HG03066 (cell line): ENCODE measurements around the gene HOXB6.

ENCODE experiments used
- ATAC-seq: cut with Tn5 transposase; IDR thresholded peaks from one replicate; pipeline ENCODE4 v1.9.1; 2021; ENCODE audit warnings: low read depth; ENCODE audit not compliant: unreplicated experiment

HOXB6 gene

DNA sequence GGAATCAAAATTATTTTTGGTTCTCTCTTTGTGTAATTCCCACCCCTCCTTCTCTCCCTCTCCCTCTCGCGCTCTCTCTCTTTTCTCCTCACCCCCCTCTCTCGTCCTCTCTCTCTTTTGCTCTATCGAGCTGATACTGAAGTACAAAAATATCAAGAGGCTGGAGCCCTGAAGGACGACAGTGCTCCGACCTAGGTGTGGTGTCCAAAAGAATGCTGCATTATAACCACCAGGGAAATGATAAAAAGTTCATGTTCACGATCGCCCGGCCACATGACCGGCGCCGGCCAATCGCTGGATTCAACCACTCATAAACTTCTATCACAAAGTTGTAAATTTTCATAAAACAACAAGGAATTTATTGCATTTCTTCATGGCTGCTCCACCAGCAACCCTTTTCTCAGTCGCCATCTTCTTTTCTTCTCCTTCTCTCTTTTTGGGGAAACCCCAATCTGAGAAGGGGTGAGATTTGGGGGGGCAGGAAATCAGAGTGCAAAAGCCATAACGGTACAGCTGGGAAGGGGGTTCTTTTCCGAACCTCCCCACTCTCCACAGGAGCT, at the start of gene HOXB6:
HOXB6 (minus strand) TSS at position 217 of the 560 bp plus-strand sequence. CDS start 6,836 bp downstream, outside the sequence.
- ATAC-seq = no peak

DNA sequence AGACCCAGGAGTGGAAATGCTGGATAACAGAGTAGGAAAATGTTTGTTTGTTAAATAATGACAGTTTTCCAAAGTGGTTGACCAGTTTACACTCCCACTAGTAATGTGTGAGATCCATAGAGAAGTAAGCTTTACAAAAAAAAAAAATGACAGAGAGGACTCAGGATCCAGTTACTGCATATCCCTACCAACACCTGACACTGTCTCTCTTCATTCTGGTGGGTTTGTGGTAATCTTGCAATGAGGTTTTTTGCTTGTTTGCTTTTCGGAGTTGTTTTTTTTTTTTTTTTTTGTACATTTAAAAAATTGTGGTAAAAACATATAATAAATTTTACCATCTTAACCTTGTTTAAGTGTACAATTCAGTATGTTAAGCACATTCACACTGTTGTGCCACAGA, 45.0 kb upstream of the HOXB6 start:
- ATAC-seq = no peak

DNA sequence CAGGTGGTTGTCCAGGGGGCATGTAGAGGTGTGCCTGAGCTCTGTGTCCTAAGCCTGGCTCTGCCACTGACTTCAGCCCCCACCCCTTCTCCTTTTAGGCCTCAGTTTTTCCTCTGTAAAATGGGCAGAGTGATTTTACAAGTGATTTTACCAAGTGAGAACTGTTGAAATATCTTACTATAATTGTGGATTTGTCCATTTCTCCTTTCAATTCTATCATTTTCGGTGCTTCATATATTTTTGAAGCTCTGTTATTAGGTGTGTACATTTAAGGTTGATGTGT, 43.1 kb upstream of the HOXB6 start:
- ATAC-seq = no peak

DNA sequence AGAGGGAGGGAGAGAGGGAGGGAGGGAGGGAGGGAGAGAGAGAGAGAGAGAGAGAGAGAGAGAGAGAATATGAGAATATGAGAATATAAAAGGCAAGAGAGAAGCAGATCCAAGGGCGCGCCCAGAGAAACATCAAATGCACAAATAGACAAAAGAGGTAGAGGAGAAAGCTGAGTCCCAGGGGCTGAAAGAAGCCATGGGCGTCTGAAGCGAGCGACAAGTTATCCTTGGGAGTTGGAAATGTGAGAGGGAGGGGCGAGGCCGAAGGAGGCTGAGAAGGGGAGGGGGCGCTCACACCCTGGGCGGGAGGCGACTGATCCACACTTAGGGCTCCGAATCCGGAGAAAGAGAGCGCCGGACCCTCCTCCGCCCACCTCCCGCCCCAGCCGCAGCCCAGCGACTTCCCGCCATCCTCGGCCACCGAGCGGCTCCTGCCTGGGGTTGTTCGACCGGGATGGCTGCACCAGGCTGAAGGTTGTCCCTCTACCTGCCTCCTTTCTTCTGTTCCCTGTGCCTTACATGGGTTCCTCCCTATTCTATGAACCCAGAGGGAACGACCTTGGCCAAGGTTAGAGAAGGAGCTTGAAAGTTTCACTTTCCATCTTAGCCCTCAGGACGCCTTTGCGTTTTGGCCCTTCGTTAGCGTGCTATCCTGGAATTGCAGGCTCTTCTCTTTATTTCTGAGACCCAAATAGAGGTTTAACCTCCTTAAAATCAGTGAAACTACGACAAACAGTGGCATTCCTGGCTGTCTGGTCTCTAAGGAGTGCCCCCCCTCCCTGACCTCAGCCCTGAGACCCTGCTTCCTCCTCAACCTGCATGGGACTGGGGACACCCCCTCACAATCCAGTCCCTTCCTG, 42.5 kb upstream of the HOXB6 start:
- no peak for ATAC-seq

DNA sequence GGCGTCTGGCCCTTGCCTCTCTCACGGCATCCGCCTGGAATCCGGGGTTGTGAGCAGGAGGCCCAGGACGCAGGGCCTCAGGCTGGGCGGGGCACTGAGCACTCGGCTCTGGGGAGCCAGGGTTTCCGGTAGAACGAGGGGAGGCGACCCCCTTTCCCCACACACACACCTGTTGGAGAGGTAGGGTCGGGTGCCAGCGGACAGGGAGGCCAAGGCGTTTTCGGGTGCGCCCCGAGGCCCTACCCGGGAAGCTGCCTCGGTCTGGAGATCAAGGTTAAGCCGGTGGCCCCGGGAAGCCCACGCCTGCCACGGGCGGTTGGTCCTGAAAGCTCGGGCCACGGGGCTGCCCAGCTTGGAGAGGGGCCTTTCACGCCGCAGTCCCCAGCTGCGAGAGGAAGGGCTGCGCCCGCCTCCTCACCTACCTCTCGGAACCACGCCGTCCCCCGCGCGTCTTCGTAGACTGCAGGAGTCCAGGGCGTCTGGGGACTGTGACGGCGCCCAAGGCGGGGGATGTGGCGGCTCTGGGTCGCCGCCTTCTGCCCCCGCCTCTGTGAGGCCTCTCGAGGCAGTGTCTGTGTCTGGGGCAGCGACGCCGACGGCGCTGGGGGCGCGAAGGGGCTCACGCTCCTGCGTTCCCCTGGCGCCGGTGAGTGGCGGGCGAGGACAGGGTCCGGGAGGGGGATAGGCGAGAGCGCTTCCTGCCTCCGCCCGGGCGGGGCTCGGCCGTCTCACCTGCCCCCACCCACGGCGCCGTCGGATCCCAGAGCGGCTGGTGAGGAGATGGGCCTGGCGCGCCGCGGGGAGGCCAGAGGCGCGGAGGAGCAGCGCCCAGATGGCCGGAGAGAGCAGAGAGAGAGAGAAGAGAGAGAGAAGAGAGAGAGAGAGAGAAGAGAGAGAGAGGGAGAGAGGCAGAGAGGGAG, 41.7 kb upstream of the HOXB6 start:
- no peak for ATAC-seq

DNA sequence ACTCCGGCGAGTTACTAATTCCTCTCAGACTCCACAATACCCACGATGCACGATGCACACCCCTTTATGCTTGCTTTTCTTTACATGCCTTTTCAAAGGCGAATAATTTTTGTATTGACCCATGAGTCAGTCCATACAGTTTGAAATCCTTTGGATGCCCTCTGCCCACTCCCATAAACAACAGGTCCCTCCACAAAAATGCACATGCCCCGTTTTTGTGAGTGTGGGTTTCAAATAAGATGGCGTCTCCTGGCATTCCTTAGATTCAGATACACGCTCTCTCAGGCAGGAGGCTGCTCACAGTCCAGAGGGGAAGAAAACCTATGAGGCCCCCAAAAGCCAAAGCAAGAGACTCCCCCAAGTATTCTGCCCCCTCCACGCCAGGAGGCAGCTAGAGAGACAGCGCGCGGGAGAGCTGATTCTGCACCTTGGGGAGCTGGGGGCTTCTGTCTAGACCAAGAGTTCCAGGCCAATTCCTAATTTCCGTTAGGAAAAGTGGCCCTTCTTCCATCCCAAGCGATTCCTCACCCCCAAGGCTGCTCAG, 40.9 kb upstream of the HOXB6 start:
- no peak for ATAC-seq

DNA sequence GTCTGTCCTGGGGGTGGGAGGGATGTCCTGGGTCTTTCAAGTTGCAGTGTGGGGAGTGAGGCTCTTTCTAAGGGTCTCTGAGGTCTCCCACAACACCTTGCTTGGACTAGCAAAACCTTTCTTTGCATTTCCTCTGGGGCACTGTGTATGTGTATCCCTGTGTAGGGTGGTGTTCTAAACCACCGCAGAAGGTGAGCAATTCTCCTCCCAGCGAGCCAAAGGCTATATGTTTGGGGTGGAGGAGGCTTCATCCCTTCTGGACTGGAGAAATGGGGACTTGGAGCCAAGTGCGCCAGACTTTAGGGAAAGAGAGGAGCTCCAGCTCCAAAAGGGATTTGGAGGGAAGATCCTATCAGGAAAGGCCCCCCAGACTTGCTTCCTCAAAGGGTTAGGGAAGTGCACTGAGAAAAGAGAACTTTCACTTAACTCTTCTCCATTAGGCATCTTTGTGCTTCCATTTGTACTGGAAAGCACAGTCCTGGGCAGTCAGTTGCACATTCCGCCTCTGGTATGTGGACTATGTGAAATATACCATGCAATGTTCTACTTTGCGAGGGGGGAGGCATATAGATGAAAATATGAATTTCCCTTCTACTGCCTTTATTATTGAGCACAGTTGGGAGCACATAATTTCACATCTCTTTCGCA, 40.2 kb upstream of the HOXB6 start:
- ATAC-seq = no peak

DNA sequence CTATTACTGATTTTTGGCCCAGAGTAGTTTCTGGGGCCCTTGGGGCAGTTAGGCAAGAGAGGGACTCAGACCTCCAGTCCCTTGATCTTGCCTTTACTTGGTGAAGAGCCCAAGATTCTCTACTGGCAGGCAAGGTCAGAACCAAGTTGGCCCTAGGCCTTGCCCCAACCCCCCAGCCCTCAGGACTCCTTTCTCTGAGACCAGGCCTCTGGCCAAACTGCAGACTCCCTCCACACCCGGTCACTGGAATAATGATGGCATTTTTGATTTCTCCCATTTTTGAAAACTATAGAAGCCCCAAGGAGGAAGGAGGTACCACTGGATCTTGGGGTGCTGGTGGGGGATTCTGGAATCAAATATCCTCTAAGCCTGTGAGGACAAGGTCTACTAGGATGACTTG, 39.4 kb upstream of the HOXB6 start:
- ATAC-seq = no peak

DNA sequence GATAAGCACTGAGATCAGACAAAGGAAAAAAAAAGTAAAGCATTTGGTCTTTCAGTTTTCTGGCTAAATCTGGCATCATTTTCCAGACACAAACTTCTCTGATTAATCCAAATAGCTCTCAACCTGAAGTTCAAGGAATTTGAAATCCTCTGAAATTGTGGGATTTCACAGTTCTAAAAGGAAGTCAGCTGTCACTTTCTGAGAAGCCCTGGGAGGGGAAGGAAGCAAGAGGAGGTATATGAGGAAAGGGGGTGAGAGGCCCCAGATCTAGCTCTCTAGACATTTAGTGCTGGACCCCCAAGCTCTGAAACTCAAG, 38.9 kb upstream of the HOXB6 start:
- no peak for ATAC-seq

DNA sequence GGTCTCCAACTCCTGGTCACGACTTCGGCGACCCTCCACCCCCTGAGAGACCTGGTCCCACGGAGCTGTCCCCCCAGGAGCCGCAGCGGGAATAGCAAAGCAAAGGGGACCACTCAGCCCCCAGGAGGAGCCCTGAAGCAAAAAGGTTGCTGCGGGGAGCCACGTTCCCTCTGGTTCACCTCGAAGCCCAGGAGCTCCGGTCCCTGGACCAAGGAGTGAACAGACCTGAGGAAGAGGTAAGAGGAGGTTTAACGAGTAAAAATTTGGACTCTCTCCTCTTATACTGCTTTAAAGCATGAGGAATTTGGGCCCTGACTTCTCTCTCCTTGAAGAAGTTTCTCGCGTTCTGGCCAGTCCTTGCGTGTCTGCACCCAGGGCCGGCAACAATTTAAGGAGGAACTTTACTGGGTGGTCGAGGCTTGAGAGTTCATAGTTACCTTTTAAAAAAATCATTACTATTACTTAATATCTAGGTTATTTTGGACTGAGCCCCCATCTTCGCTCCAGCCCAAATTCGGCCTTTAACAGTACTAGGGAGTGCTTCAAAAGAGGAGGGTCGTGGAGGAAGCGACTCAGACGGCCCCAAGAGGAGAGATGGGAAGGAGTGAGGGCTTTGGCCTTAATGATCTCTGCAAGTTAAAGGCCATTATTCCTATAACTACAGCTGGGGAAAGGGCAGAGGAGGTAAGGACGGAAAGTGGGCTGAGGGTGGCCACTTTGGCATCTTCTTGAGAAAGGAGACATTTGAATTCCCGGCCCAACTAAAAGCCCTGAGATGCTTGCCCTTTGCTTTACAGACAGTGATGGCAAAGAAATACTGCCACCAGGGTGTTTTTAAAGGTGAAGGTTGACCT, 38.3 kb upstream of the HOXB6 start:
- ATAC-seq = no peak

DNA sequence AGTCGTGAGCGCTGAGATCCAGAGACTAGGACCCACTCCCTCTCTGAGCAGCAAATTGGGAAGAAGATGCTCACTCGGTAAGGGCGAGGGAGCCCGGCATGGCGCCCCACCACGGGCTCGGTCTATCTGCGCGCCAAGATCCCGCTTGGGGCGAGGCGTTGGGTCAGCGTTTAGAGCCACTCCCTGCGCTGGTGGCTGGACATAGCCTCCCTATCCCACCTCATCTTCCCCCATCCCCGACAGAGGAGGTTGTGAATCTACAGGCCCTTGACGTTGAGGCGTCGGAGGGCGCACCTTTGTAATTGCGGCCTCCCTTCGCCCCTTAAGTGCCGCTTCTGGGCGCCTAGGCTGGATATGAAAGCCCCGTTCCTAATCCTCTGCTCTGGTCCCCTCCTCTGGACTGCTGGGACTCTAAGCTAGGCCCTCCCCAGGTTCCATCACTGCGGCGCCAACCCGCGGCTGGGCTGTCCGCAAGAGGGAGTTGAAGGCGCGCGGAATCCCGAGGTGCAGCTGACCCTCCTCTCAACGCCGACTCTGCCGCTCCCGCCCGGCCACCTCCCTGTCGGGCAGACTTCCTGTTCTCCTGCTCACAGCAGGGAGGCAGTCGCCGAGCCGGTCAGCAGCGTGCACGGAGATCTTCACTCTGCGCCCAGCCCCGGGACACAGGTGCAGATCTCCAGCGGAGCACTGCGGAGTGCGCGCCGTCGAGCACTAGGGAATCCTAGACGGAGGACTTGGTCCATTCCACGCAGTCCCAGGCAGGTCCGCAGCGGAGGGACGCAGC, 37.5 kb upstream of the HOXB6 start:
- no peak for ATAC-seq

DNA sequence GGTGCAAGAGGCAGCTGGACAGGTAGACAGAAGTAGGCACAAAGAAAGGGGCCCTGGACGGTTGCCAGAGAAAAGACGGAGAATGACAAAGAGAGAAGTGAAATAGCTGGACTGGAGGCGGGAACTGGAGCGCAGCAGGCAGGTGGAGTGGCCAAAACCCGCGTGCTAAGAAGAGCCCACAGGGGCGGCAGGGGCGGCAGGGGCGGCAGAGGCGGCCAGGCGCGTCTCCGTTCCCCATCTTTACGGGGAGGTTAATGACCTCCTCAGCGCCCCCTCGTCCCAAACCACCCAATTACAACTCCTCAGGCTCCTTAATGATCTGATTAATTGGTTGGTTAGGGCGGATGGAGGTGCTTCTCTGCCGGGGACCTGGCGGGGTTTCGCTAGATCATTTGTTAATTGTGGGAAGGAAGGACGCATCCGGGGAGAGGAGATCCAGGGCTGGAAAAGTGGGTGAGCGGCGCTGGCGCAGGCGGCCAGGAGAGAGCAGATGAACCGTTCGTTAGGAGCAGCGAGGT, 36.8 kb upstream of the HOXB6 start:
- no peak for ATAC-seq

DNA sequence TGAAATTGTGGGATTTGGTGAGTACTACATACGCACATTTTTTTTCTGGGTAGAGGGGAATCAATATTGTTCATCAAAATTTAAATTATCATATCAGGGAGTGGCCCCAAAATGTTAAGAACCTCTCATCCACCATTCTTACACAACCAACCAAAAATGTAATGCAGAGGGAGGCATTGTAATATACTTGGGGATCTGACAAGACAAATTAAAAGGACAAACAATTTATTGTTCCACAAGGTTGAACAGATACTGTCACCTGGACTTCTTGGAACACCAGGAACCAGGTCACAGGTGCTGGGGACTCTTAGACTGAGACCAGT, 36.0 kb upstream of the HOXB6 start:
- no peak for ATAC-seq

DNA sequence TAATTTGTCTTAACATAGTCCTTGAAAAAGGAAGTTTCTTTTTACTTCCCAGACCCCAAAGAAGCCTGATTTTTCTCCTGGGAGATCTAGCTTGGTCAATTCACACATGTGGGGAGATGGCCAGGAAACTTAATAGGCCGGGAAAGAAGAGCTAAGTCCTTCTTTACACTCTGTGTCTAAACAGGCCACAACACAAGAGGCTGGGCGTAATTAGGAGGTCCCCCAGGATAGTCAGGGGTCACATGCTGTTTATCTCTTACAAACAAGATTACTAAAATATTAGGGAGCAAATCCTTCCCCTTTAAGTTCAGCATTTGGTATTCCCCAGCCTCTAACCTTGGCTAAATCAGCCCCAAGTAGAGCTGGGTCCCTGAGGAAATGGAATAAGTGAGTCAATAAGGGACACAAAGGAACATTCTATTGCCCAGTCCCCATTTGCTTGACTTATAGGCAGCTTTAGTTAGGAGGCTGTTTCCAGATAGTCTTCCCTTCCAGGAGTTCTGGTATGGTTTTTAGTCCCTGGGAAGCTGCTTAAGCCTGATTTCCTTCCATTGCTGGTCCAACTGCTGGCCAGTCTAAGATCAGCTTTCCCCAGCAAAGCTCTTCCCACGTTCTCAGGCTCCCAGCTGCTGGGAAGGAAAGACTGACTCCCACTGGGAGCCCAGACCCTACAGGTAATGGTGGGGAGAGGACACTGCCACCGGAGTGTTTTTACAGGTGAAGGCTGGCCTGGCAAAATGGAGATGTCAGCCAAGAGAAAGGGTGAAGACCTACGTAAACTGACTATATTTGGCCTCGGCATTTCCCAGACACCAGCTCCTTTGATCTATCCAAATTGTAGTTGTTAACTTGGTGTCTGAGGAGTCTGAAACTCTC, 35.4 kb upstream of the HOXB6 start:
- ATAC-seq = no peak

DNA sequence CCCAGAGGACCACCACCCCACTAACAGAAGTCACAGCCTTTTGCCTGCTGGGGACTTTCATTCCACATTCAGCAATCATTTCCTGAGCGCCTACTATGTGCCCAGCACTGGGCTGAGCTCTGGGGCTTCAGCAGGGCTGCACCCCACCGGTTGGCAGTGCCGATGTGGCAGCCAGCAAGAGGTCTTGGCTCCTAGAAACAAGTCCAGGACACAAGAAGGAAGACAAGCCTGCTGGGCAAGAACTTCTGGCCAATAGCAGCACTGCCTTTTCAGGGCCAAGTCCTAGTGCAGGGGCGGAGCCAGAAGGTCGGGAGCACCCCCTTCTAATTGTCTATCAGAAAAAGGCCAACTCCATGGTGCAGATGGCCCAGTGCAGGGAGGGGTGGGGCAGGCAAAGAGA, 34.4 kb upstream of the HOXB6 start:
- no peak for ATAC-seq

DNA sequence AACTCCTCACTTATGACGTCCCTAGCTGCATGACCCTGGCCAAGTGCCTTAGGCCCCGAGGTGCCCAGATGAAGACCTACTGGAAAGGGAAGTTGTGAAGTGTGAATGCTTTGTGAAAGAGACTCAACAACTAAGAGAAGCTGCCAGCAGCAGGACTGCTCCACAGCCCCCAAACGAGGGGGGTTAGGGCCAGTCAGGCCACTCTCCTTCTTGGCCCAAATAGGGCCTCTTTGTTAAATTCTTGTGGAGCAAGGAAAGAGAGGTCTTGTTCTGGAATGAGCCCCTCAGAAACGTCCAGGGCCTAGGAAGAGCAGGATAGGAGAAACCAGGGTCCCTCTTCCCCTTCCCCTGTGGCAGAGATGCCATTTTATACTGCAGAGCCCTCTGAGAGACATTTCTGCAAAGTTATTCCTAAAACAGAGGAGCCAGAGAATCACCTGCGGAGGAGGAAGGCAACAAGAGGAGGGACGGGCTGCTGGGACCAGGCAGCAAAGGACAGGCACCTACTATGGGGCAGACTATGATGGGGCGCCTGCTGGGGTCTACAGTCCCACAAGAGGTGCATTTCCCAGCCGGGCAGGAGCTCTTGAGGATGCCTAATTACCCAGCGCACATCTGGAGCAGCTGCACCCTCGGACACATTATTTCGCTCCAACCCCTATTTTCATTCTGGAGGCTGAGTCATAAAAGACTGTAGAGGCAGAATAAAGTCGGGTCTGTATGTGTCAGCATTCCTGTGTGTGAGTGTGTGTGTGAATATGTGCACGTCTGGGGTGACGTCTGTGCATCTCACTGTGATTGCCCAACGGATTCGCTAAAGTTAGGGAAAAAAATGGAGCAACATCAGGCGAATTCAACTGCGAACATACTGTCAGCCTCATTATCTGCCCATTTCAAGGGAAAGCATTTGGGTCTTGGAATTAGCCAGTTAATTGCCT, 32.8 kb upstream of the HOXB6 start:
- no peak for ATAC-seq
